Measurements from ENCODE around the gene ZDHHC14. TPM values are rescaled to one million over a fixed set of nuclear protein-coding genes. Genes with fewer than 3 reads are reported as not detected.

The ZDHHC14 gene
- total and polyA plus RNA-seq, 2 experiments from 2014 or later: 3.0 to 7.4 TPM

DNA sequence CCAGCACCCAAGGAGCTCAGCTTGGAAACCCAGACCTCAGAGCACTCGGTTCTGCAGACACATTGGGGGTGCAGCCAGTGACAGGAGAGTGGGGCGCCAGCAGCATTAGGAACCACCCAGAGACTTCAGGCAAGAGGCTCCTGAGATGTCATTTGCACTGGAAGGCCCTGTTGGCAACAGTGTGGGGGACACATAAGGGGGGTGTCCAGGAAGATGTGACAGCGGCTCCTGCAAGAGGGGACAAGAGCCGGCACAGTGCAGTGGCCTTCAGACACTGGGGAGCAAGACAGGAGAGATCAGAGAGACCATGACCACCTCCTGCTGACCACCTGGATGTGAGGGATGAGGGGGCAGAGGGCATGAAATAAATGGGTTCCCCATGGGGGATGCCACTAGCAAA, 235.0 kb downstream of the ZDHHC14 start (continued):
- TF ChIP-seq ZNF462 (CRISPR knock-in tag; IDR thresholded peaks at IDR 0.05) (no peak), CTCF (conservative IDR thresholded peaks at IDR 0.05; ENCODE audit: low read depth in 2 of 2) (no peak), ETS1 (IDR thresholded peaks at IDR 0.05) (no peak), STAT1 (IDR thresholded peaks at IDR 0.05; ENCODE audit: unreplicated experiment) (no peak)

DNA sequence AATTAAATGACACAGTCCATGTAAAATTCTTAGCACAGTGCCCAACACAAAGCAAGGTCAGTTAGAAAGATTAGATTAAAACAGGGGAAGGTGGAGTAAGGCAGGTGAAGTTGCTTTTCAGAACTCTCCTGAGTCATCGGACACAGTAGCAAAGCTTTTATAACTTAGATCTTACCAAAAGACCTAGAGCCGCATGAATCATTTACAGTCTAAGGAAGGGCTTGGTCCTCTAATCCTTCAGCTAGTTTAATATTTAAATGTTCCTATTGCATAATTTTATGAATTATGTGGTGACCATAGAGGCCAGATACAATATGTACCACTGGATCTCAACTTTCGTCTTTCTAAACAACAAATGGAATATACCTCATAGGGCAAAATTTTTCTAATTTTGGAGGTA, 240.0 kb downstream of the ZDHHC14 start:
- no peak for ATAC-seq
- no peaks in the 10 kb centered on the region for H3K79me2 ChIP-seq (replicated peaks; ENCODE audit: insufficient read depth)
- H3K9me2 ChIP-seq (ENCODE audit: insufficient read depth): 0 out of 2 replicates have a peak, but pooled peaks cover 4% of the 10 kb centered on the region
- no peaks in the 10 kb centered on the region for H3K4me1 ChIP-seq (ENCODE audit: insufficient read depth)
- Mint-ChIP-seq H3K4me3 (no peak overlapping the region), H3K9me3 (peaks cover 3% of the 10 kb centered on the region; the same call in 2 of the 3 replicates), H3K36me3 (ENCODE audit: low read depth) (peaks cover 2% of the 10 kb centered on the region; the same call in 1 of the 3 replicates), H3K27me3 (ENCODE audit: insufficient read depth, low read depth, poor library complexity) (no peaks in the 10 kb centered on the region), H3K27ac (no peak overlapping the region), H3K4me1 (peaks cover 12% of the 10 kb centered on the region)
- H3K36me3 ChIP-seq (ENCODE audit: insufficient read depth): no peaks in the 10 kb centered on the region
- DNase-seq (ENCODE audit: low spot score): no peak
- no peaks in the 10 kb centered on the region for H3K27me3 ChIP-seq (ENCODE audit: insufficient read depth)
- H3K27ac ChIP-seq (ENCODE audit: low read depth): no peak overlapping the region
- no peak overlapping the region for H3K4me2 ChIP-seq
- H2AFZ ChIP-seq: no peak overlapping the region
- no peaks in the 10 kb centered on the region for H3F3A ChIP-seq (replicated peaks; ENCODE audit: low read depth)
- H3K4me3 ChIP-seq: no peak overlapping the region
- H4K20me1 ChIP-seq (replicated peaks; ENCODE audit: insufficient read depth): no peaks in the 10 kb centered on the region
- no peak for TF ChIP-seq CTCF (conservative IDR thresholded peaks at IDR 0.05; ENCODE audit: low read depth in 2 of 2)
- no peak for TF ChIP-seq NANOG (IDR thresholded peaks at IDR 0.05; ENCODE audit: borderline replicate concordance)
- no peak for TF ChIP-seq EZH2phosphoT487 (IDR thresholded peaks at IDR 0.05; ENCODE audit: unreplicated experiment)
- TF ChIP-seq STAT1 (IDR thresholded peaks at IDR 0.05; ENCODE audit: unreplicated experiment): no peak
- TF ChIP-seq POLR2AphosphoS5 (IDR thresholded peaks at IDR 0.05; ENCODE audit: low read depth): no peak
- TF ChIP-seq EZH2 (IDR thresholded peaks at IDR 0.05; ENCODE audit: low read depth, unreplicated experiment): no peak
- TF ChIP-seq ZNF331 (CRISPR knock-in tag; IDR thresholded peaks at IDR 0.05; ENCODE audit: low read depth): no peak
- TF ChIP-seq, protein P1, sequence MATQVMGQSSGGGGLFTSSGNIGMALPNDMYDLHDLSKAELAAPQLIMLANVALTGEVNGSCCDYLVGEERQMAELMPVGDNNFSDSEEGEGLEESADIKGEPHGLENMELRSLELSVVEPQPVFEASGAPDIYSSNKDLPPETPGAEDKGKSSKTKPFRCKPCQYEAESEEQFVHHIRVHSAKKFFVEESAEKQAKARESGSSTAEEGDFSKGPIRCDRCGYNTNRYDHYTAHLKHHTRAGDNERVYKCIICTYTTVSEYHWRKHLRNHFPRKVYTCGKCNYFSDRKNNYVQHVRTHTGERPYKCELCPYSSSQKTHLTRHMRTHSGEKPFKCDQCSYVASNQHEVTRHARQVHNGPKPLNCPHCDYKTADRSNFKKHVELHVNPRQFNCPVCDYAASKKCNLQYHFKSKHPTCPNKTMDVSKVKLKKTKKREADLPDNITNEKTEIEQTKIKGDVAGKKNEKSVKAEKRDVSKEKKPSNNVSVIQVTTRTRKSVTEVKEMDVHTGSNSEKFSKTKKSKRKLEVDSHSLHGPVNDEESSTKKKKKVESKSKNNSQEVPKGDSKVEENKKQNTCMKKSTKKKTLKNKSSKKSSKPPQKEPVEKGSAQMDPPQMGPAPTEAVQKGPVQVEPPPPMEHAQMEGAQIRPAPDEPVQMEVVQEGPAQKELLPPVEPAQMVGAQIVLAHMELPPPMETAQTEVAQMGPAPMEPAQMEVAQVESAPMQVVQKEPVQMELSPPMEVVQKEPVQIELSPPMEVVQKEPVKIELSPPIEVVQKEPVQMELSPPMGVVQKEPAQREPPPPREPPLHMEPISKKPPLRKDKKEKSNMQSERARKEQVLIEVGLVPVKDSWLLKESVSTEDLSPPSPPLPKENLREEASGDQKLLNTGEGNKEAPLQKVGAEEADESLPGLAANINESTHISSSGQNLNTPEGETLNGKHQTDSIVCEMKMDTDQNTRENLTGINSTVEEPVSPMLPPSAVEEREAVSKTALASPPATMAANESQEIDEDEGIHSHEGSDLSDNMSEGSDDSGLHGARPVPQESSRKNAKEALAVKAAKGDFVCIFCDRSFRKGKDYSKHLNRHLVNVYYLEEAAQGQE (IDR thresholded peaks at IDR 0.05; ENCODE audit: unreplicated experiment): no peak
